Vagina (tissue), 2 donors: ENCODE measurements around the gene SLC22A3.

Experiments
- CTCF ChIP-seq, 3 experiments: fragments of 450-650 bp in 2 of 3; fragments of 200-600 bp in 1 of 3; sonication (generic) in 1 of 3; IDR thresholded peaks; one replicate each; pipeline ENCODE4 v1.5.1; 2017 to 2019; ENCODE audit warnings: antibody characterized with exemption in 3 of 3, mild to moderate bottlenecking in 2 of 3, moderate library complexity in 2 of 3
- POLR2A ChIP-seq, 2 donors: fragments of 450-650 bp; IDR thresholded peaks; one replicate each; pipeline ENCODE4 v1.6.1; 2017; ENCODE audit warnings: antibody characterized with exemption in 2 of 2, mild to moderate bottlenecking in 2 of 2, moderate library complexity in 2 of 2
- POLR2AphosphoS5 ChIP-seq, 2 donors: sonication (generic); formaldehyde crosslinking; IDR thresholded peaks; one replicate each; pipeline ENCODE4 v1.9.0; 2017; ENCODE audit warnings: antibody characterized with exemption in 2 of 2, mild to moderate bottlenecking in 2 of 2, low read depth in 1 of 2; ENCODE audit not compliant: insufficient read depth in 1 of 2

GRCh38 chr6:160420969-160421556 is 72.9 kb downstream of the SLC22A3 start:
- TF ChIP-seq CTCF (IDR thresholded peaks at IDR 0.05) (no peak), POLR2A (IDR thresholded peaks at IDR 0.05) (no peak), POLR2AphosphoS5 (IDR thresholded peaks at IDR 0.05; ENCODE audit: insufficient read depth in 1 of 2, low read depth in 1 of 2) (no peak)
